NK-92 (cell line): ENCODE measurements around the gene GIMAP2.
"Not testable (repeated sequence)": the region's sequence is repeated elsewhere in the genome, so short reads cannot be mapped to it uniquely, and the experiment has no call there.

ENCODE experiments used
- DNase-seq: peaks from one replicate; lab custom pipeline; 2025; ENCODE audit not compliant: unreplicated experiment; lab: John Stamatoyannopoulos, UW

GIMAP2 gene

GRCh38 chr7:150685219-150686029 lies at the start of gene GIMAP2:
GIMAP2 (plus strand) TSS chr7:150685706; CDS start chr7:150687060, 1,354 bp downstream.
- no peak for DNase-seq

GRCh38 chr7:150641854-150642253 lies 43.7 kb upstream of the GIMAP2 start:
- no peak for DNase-seq

GRCh38 chr7:150642926-150643325 lies 42.6 kb upstream of the GIMAP2 start:
- DNase-seq: no peak

- no peak for DNase-seq
Observed at GRCh38 chr7:150645259-150646020, 40.1 kb upstream of the GIMAP2 start.

- DNase-seq: no peak
Observed at GRCh38 chr7:150648353-150649079, 37.0 kb upstream of the GIMAP2 start.

GRCh38 chr7:150649080-150649385 lies 36.5 kb upstream of the GIMAP2 start:
- no peak for DNase-seq

- no peak for DNase-seq
Observed at GRCh38 chr7:150654692-150655091, 30.8 kb upstream of the GIMAP2 start.

GRCh38 chr7:150656047-150656446 lies 29.5 kb upstream of the GIMAP2 start:
- DNase-seq: no peak

GRCh38 chr7:150657526-150657925 lies 28.0 kb upstream of the GIMAP2 start:
- no peak for DNase-seq

GRCh38 chr7:150660939-150661613 lies 24.4 kb upstream of the GIMAP2 start:
- no peak for DNase-seq

GRCh38 chr7:150662821-150663220 lies 22.7 kb upstream of the GIMAP2 start:
- not testable (repeated sequence) for DNase-seq

GRCh38 chr7:150663802-150664494 lies 21.6 kb upstream of the GIMAP2 start:
- DNase-seq: peak; percentile 11

GRCh38 chr7:150665089-150665748 lies 20.3 kb upstream of the GIMAP2 start:
- no peak for DNase-seq

GRCh38 chr7:150665896-150666295 lies 19.6 kb upstream of the GIMAP2 start:
- no peak for DNase-seq

- DNase-seq: no peak
Observed at GRCh38 chr7:150666412-150666811, 19.1 kb upstream of the GIMAP2 start.

GRCh38 chr7:150668472-150668911 lies 17.0 kb upstream of the GIMAP2 start:
- no peak for DNase-seq

- no peak for DNase-seq
Observed at GRCh38 chr7:150668977-150669376, 16.5 kb upstream of the GIMAP2 start.

GRCh38 chr7:150671798-150672585 lies 13.5 kb upstream of the GIMAP2 start:
- not testable (repeated sequence) for DNase-seq

- DNase-seq: no peak
Observed at GRCh38 chr7:150675714-150676113, 9.8 kb upstream of the GIMAP2 start.
